NCI-H69 (cell line): ENCODE data around the gene FKBP1C.

Experiments
- DNase-seq: peaks from one replicate; lab custom pipeline; 2025; lab: John Stamatoyannopoulos, UW

The FKBP1C gene

GRCh38 chr6:63261820-63262219 lies 50.6 kb downstream of the FKBP1C start:
- DNase-seq, result no peak
